Suprapubic skin (tissue), 4 donors: ENCODE data around the gene FBH1. TPM values are rescaled to one million over a fixed set of nuclear protein-coding genes. Genes with fewer than 3 reads are reported as not detected.

ENCODE experiments used
- DNase-seq, 2 donors: peaks; one replicate each; pipeline ENCODE4 v3.0.0-alpha.2; 2019; ENCODE audit warnings: low spot score in 2 of 2
- H3K27ac ChIP-seq: fragments of 200-600 bp; sonication (generic); one replicate; pipeline ENCODE4 v1.5.1; 2019
- H3K27me3 ChIP-seq: fragments of 200-600 bp; sonication (generic); one replicate; pipeline ENCODE4 v1.5.1; 2019
- H3K36me3 ChIP-seq: fragments of 200-600 bp; sonication (generic); one replicate; pipeline ENCODE4 v1.5.1; 2019
- H3K4me1 ChIP-seq: fragments of 200-600 bp; sonication (generic); one replicate; pipeline ENCODE4 v1.5.1; 2019
- H3K4me3 ChIP-seq: fragments of 200-600 bp; sonication (generic); one replicate; pipeline ENCODE4 v1.5.1; 2019; ENCODE audit warnings: mild to moderate bottlenecking
- H3K9me3 ChIP-seq: fragments of 200-600 bp; sonication (generic); one replicate; pipeline ENCODE4 v1.5.1; 2019
- EP300 ChIP-seq: sonication (generic); formaldehyde crosslinking; IDR thresholded peaks from one replicate; pipeline ENCODE4 v1.6.1; 2017; ENCODE audit warnings: antibody characterized with exemption
- POLR2A ChIP-seq, 2 donors: fragments of 450-650 bp; IDR thresholded peaks; one replicate each; pipeline ENCODE4 v1.6.1; 2017; ENCODE audit warnings: antibody characterized with exemption in 2 of 2, mild to moderate bottlenecking in 2 of 2, moderate library complexity in 2 of 2
- POLR2AphosphoS5 ChIP-seq, 3 donors: sonication (generic); formaldehyde crosslinking; IDR thresholded peaks; one replicate each; pipeline ENCODE4 v1.6.1; 2017; ENCODE audit warnings: antibody characterized with exemption in 3 of 3
- WGBS: methylation state at CpG from one replicate; pipeline ENCODE4 v1.1.5; 2018; 5-methylcytosine and 5-hydroxymethylcytosine counted together
- total RNA-seq, 4 donors: library from RNA; depleted of rRNA; stranded (reverse); fragments of >200 nt; gene quantifications; one replicate each; pipeline ENCODE4 v1.1.0, GENCODE V29; 2016
- TF ChIP-seq, protein P1 (sequence below), 2 donors: fragments of 200-600 bp in 1 of 2; fragments of 450-650 bp in 1 of 2; sonication (generic) in 1 of 2; IDR thresholded peaks; one replicate each; pipeline ENCODE4 v1.5.1; 2016 to 2019; ENCODE audit warnings: antibody characterized with exemption in 2 of 2, mild to moderate bottlenecking in 1 of 2, moderate library complexity in 1 of 2

Gene FBH1
- total RNA-seq, 4 donors from 2014 or later, result 70.9 to 131 (median 90.6) TPM

DNA sequence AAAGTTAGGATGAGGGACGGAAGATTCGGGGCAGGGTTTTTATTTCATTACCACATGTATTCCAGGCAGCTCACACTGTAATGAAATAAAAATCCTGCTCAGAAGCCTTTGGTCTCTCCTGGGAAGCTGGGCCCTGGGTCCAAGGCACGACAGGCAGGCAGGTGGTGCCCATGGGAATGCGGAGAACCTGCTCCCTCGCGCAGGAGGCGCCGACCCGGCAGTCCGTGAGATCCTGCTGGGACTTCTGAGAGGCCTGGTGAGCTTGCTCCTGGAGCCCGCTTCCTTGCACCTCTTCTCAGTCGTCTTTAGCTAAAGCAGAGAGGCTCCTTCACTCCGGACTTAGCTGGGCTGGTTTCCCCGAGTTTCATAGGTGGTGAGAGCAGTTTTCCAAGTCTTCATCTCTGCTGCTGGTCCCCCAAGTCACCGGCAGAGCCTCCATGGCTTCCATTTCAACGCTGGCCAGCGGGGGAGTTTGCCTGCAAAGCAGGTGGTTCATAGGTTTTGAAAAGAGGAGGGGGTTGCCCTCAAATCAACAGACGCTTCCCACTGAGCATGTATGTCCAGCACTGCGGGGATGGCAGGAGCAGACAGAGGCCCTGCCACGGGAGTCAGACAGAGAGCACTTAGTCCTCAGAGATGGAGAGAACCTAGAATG is 62.8 kb downstream of the FBH1 start:
- Histone ChIP-seq H3K36me3 (peaks cover 11% of the 10 kb centered on the region), H3K9me3 (no peaks in the 10 kb centered on the region), H3K27me3 (no peaks in the 10 kb centered on the region), H3K4me1 (peaks cover 18% of the 10 kb centered on the region), H3K27ac (no peak overlapping the region), H3K4me3 (no peak overlapping the region)
- peak; percentile 51 to 69 for DNase-seq
- TF ChIP-seq, protein P1, sequence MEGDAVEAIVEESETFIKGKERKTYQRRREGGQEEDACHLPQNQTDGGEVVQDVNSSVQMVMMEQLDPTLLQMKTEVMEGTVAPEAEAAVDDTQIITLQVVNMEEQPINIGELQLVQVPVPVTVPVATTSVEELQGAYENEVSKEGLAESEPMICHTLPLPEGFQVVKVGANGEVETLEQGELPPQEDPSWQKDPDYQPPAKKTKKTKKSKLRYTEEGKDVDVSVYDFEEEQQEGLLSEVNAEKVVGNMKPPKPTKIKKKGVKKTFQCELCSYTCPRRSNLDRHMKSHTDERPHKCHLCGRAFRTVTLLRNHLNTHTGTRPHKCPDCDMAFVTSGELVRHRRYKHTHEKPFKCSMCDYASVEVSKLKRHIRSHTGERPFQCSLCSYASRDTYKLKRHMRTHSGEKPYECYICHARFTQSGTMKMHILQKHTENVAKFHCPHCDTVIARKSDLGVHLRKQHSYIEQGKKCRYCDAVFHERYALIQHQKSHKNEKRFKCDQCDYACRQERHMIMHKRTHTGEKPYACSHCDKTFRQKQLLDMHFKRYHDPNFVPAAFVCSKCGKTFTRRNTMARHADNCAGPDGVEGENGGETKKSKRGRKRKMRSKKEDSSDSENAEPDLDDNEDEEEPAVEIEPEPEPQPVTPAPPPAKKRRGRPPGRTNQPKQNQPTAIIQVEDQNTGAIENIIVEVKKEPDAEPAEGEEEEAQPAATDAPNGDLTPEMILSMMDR (IDR thresholded peaks at IDR 0.05), result no peak
- no peak for TF ChIP-seq POLR2A (IDR thresholded peaks at IDR 0.05)
- no peak for TF ChIP-seq POLR2AphosphoS5 (IDR thresholded peaks at IDR 0.05)
- TF ChIP-seq EP300, result no peak
- 89% methylated on average over 13 of the region's 20 CpGs for WGBS

- H3K9me3 ChIP-seq, result no peaks in the 10 kb centered on the region
- no peak overlapping the region for H3K4me3 ChIP-seq
- 84% methylated on average over 5 of the region's 5 CpGs for WGBS
- H3K27ac ChIP-seq, result no peak overlapping the region
- DNase-seq, result peak; percentile 31 to 34
- TF ChIP-seq POLR2A (IDR thresholded peaks at IDR 0.05) (no peak), POLR2AphosphoS5 (IDR thresholded peaks at IDR 0.05) (no peak), EP300 (no peak)
- TF ChIP-seq, protein P1 (IDR thresholded peaks at IDR 0.05), result no peak
- H3K36me3 ChIP-seq, result peaks cover 11% of the 10 kb centered on the region
- no peaks in the 10 kb centered on the region for H3K27me3 ChIP-seq
- peaks cover 18% of the 10 kb centered on the region for H3K4me1 ChIP-seq
These were observed 63.6 kb downstream of the FBH1 start for GRCh38 chr10:5953676-5954075.

DNA sequence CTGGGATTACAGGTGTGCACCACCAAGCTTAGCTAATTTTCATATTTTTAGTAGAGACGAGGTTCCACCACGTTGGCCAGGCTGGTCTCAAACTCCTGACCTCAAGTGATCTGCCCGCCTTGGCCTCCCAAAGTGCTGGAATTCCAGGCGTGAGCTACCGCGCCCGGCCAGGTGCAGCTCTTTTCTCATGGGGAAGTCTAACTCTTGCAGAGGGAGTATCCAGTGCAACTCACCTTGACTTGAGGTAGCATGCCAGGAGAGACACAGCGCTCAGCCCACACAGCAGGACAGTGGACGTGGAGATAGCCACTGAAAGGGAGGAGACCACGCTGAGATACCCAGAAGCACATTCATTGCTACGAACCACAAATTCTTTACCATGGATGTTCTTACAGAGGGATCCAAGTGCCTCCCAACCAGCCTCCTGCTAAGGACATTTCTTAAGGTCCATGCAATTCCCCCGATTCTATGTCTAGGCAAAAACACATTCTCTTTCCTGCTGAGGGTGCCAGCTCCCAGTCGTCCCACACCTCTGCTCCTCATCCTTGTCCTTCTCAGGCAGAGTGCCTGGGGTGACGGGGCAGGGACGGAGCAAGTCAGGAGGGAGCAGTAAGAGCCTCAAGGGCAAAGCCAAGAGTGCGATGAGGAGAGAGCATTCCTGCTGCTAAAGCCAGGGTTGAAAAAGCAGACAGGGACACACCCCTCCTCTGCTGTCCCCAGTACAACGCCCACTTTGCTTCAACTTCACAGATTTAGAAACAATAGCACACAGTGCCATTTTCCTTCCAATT is 66.3 kb downstream of the FBH1 start:
- Histone ChIP-seq H3K4me1 (peaks cover 6% of the 10 kb centered on the region), H3K36me3 (peaks cover 24% of the 10 kb centered on the region)

GRCh38 chr10:5958077-5958476 is 68.0 kb downstream of the FBH1 start:
- H3K36me3 ChIP-seq, result peaks cover 31% of the 10 kb centered on the region
- H3K4me3 ChIP-seq, result no peak overlapping the region
- no peaks in the 10 kb centered on the region for H3K4me1 ChIP-seq
- TF ChIP-seq EP300 (no peak), POLR2A (IDR thresholded peaks at IDR 0.05) (no peak), POLR2AphosphoS5 (IDR thresholded peaks at IDR 0.05) (no peak)
- TF ChIP-seq, protein P1 (IDR thresholded peaks at IDR 0.05), result no peak
- DNase-seq, result no peak
- WGBS, result 84% methylated on average over 2 of the region's 2 CpGs
- no peak overlapping the region for H3K27ac ChIP-seq
- no peaks in the 10 kb centered on the region for H3K9me3 ChIP-seq
- no peaks in the 10 kb centered on the region for H3K27me3 ChIP-seq

More for the DNA sequence above, 66.3 kb downstream of the FBH1 start:
- Histone ChIP-seq H3K27ac (no peak overlapping the region), H3K9me3 (no peaks in the 10 kb centered on the region), H3K27me3 (no peaks in the 10 kb centered on the region), H3K4me3 (no peak overlapping the region)
- WGBS, result 90% methylated on average over 17 of the region's 17 CpGs
- peak; percentile 30 to 56 for DNase-seq
- TF ChIP-seq POLR2A (IDR thresholded peaks at IDR 0.05), result no peak
- TF ChIP-seq, protein P1 (IDR thresholded peaks at IDR 0.05), result no peak
- no peak for TF ChIP-seq POLR2AphosphoS5 (IDR thresholded peaks at IDR 0.05)
- TF ChIP-seq EP300, result no peak

DNA sequence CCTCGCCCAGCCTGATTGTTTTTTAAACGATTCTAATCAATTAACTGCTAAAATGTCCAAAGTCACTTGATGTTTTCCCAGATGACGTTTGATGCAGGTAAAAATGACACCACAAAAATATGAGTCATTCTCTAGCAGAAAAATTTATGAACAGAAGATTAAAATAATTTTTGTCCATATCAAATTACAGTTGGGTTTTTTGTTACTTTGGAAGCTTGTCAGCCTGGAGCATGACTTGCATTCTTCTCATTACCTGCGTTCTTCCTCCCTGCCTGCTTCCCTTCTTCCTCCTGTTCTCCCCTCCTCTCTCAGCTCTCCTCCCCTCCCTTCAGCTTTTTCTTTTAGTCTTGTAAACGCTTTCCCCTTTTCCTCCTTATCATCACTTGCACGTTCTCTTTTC is 68.6 kb downstream of the FBH1 start:
- H3K27me3 ChIP-seq, result no peaks in the 10 kb centered on the region
- no peaks in the 10 kb centered on the region for H3K9me3 ChIP-seq
- no peak for DNase-seq
- TF ChIP-seq POLR2AphosphoS5 (IDR thresholded peaks at IDR 0.05) (no peak), EP300 (no peak), POLR2A (IDR thresholded peaks at IDR 0.05) (no peak)
- TF ChIP-seq, protein P1 (IDR thresholded peaks at IDR 0.05), result no peak
- H3K4me3 ChIP-seq, result no peak overlapping the region
- H3K4me1 ChIP-seq, result no peaks in the 10 kb centered on the region
- H3K36me3 ChIP-seq, result peaks cover 37% of the 10 kb centered on the region
- WGBS, result 76% methylated on average over 6 of the region's 6 CpGs
- H3K27ac ChIP-seq, result no peak overlapping the region
